ENCODE results near the gene TMEM53. TPM values are rescaled to one million over a fixed set of nuclear protein-coding genes. Genes with fewer than 3 reads are reported as not detected.
"Not testable (repeated sequence)": the region's sequence is repeated elsewhere in the genome, so short reads cannot be mapped to it uniquely, and the experiment has no call there.

The TMEM53 gene
- total and polyA plus RNA-seq, 8 donors, result 8.5 to 18.8 (median 9.7) TPM

GRCh38 chr1:44707112-44707881 is 33.0 kb upstream of the TMEM53 start:
- DNase-seq (no peak), ATAC-seq (peak; percentile 55)
- Histone ChIP-seq H3K9me3 (no peaks in the 10 kb centered on the region), H3K4me1 (peaks cover 2 to 7% of the 10 kb centered on the region in 2 donors), H3K27me3 (no peaks in the 10 kb centered on the region), H3K36me3 (no peaks in the 10 kb centered on the region), H3K4me3 (no peak overlapping the region), H3K27ac (no peak overlapping the region)
- intact Hi-C loops (cut with DNase I), result no loop called here
- TF ChIP-seq, protein P1, sequence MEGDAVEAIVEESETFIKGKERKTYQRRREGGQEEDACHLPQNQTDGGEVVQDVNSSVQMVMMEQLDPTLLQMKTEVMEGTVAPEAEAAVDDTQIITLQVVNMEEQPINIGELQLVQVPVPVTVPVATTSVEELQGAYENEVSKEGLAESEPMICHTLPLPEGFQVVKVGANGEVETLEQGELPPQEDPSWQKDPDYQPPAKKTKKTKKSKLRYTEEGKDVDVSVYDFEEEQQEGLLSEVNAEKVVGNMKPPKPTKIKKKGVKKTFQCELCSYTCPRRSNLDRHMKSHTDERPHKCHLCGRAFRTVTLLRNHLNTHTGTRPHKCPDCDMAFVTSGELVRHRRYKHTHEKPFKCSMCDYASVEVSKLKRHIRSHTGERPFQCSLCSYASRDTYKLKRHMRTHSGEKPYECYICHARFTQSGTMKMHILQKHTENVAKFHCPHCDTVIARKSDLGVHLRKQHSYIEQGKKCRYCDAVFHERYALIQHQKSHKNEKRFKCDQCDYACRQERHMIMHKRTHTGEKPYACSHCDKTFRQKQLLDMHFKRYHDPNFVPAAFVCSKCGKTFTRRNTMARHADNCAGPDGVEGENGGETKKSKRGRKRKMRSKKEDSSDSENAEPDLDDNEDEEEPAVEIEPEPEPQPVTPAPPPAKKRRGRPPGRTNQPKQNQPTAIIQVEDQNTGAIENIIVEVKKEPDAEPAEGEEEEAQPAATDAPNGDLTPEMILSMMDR (IDR thresholded peaks at IDR 0.05), result no peak

DNA sequence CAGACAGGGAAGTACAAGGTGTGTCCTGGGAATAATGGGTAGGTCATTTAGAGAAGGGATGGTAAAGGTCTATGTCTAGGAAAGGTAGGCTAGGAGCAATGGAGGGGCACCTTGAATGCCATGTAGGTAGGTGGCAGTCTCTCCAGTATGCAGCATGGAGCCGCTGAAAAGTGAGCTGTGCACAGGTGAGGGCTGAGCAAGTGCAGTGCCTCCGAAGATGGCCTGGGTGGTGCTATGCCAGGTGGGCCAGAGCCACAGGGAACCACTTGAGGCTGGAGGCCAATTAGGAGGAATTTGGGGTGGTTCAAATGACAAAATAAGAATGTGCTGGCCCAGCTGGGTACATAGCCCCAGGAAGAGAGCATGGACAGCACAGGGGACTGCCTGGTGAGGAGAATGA is 31.7 kb upstream of the TMEM53 start:
- no peak overlapping the region for H3K4me3 ChIP-seq
- TF ChIP-seq, protein P1 (IDR thresholded peaks at IDR 0.05), result no peak
- H3K27ac ChIP-seq, result no peak overlapping the region
- no peaks in the 10 kb centered on the region for H3K27me3 ChIP-seq
- no peaks in the 10 kb centered on the region for H3K36me3 ChIP-seq
- DNase-seq (no peak), ATAC-seq (no peak)
- intact Hi-C loops (cut with DNase I), result no loop called here
- H3K4me1 ChIP-seq, result peaks cover 2 to 7% of the 10 kb centered on the region in 2 donors
- H3K9me3 ChIP-seq, result no peaks in the 10 kb centered on the region

DNA sequence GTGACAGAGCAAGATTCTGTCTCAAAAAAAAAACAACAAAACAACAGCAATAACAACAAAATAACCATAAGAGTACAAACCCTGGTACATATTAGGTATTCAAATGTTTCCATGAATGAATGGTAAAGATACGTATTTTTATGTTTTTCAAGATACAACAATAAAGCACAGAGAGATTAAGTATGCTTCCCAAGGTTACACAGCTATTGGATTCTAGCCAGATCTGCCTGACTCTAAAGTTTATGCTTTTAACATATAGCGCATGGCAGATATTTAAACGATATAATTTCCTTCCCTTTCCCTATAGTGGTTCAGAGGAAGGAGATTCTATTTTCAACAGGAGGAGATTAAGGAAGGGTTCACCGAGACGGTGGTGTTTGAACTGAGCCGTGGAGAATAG is 31.2 kb upstream of the TMEM53 start:
- ATAC-seq (no peak), DNase-seq (no peak)
- Histone ChIP-seq H3K27ac (no peak overlapping the region), H3K27me3 (no peaks in the 10 kb centered on the region), H3K9me3 (no peaks in the 10 kb centered on the region), H3K4me3 (no peak overlapping the region), H3K4me1 (peaks cover 2 to 7% of the 10 kb centered on the region in 2 donors), H3K36me3 (no peaks in the 10 kb centered on the region)
- TF ChIP-seq, protein P1 (IDR thresholded peaks at IDR 0.05), result no peak
- intact Hi-C loops (cut with DNase I), result no loop called here

DNA sequence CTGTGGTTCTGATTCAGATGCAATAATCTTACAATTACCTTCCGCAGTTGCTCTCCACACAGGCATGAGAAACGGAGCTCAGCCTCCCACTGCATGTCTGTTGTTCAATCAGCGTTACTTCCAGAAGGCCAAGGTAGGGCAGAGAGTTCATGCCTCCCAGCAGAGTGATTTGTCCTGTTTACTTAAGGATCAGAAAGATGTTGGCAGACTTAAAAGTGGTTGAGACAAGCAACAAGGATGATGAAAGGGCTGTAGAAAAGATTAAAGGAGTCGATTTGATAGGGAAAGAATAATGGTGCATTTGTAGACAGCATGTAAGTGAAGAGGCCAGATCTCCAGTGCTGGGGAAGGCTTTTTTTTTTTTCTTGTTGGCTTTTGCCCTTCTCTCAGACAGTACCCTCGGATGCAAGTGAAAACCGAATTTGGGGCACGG is 26.9 kb upstream of the TMEM53 start:
- Histone ChIP-seq H3K4me3 (no peak overlapping the region), H3K27ac (no peak overlapping the region), H3K27me3 (no peaks in the 10 kb centered on the region), H3K36me3 (no peaks in the 10 kb centered on the region), H3K4me1 (peaks cover 0 to 7% of the 10 kb centered on the region in 2 donors), H3K9me3 (no peaks in the 10 kb centered on the region)
- TF ChIP-seq, protein P1 (IDR thresholded peaks at IDR 0.05), result no peak
- DNase-seq, result peak in 1 of 4 donors; percentile 14
- peak; percentile 58 for ATAC-seq
- intact Hi-C loops (cut with DNase I), result no loop called here

DNA sequence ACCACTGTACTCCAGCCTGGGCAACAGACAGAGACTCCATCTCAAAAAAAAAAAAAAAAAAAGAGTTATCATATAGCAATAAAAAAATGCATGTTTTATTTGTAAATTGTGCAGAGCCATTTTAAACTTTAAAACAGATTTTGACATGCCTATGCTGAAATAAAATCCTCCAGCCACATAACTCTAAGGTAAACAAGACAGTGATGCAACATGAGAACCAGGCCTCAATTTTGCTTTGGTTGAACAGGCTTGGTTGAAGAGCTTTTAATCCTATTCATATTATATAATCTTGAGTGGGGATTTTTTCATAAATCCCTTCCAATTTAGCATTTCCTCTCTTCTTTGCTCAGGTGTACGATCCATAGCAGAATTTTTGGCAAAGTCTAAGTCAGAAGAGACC is 26.3 kb upstream of the TMEM53 start:
- TF ChIP-seq, protein P1 (IDR thresholded peaks at IDR 0.05), result no peak

GRCh38 chr1:44699375-44699774 is 25.1 kb upstream of the TMEM53 start:
- H3K4me3 ChIP-seq; ATAC-seq; H3K4me1 ChIP-seq; H3K9me3 ChIP-seq; H3K36me3 ChIP-seq; intact Hi-C loops (cut with DNase I); H3K27ac ChIP-seq; H3K27me3 ChIP-seq: not testable (repeated sequence)
- peak in 1 of 4 donors; percentile 0 for DNase-seq

More for the DNA sequence above, 26.3 kb upstream of the TMEM53 start:
- H3K4me1 ChIP-seq, result peaks cover 0 to 7% of the 10 kb centered on the region in 2 donors
- DNase-seq (no peak), ATAC-seq (peak; percentile 32)
- H3K36me3 ChIP-seq, result no peaks in the 10 kb centered on the region
- no peaks in the 10 kb centered on the region for H3K9me3 ChIP-seq
- no peaks in the 10 kb centered on the region for H3K27me3 ChIP-seq
- intact Hi-C loops (cut with DNase I), result no loop called here
- no peak overlapping the region for H3K27ac ChIP-seq
- H3K4me3 ChIP-seq, result no peak overlapping the region
